DND-41 (cell line): ENCODE data around the gene COMMD6.

ENCODE experiments used
- ATAC-seq: fragments of 200-7000 bp; cut with Tn5 transposase; 3 replicates; pipeline ENCODE4 v1.9.1; 2021; ENCODE audit warnings: low read depth; ENCODE audit not compliant: insufficient read depth
- DNase-seq: peaks from one replicate; pipeline ENCODE4 v3.0.0-alpha.2; 2020
- H2AFZ ChIP-seq: 2 replicates; pipeline ENCODE4 v1.6.0; 2012; ENCODE audit warnings: low read depth, low read length
- H3K27ac ChIP-seq: 2 replicates; pipeline ENCODE4 v1.5.1; 2012; ENCODE audit warnings: low read length, inconsistent platforms
- H3K27me3 ChIP-seq: fragments of 200-600 bp; sonication (generic); 2 replicates; pipeline ENCODE4 v1.6.0; 2012; ENCODE audit warnings: low read length, mild to moderate bottlenecking, inconsistent platforms; ENCODE audit not compliant: insufficient read depth, poor library complexity
- H3K36me3 ChIP-seq: 2 replicates; pipeline ENCODE4 v1.5.1; 2012; ENCODE audit warnings: low read length, inconsistent platforms; ENCODE audit not compliant: insufficient read depth
- H3K4me1 ChIP-seq: 2 replicates; pipeline ENCODE4 v1.5.1; 2012; ENCODE audit warnings: mild to moderate bottlenecking, low read length; ENCODE audit not compliant: insufficient read depth
- H3K4me2 ChIP-seq: 2 replicates; pipeline ENCODE4 v1.6.0; 2012; ENCODE audit warnings: mild to moderate bottlenecking, moderate library complexity, low read length, inconsistent platforms; ENCODE audit not compliant: insufficient read depth
- H3K4me3 ChIP-seq, 2 experiments: fragments of 200-600 bp in 1 of 2; shearing (Covaris generic) in 1 of 2; 2 replicates each; pipeline ENCODE4 v1.5.1; 2012 to 2016; ENCODE audit warnings: inconsistent platforms in 2 of 2, low read length in 2 of 2, mild to moderate bottlenecking in 2 of 2, low read depth in 1 of 2, moderate library complexity in 1 of 2
- H3K79me2 ChIP-seq: 2 replicates; pipeline ENCODE4 v1.6.0; 2012; ENCODE audit warnings: low read length, inconsistent platforms; ENCODE audit not compliant: insufficient read depth
- H3K9ac ChIP-seq: 2 replicates; pipeline ENCODE4 v1.6.0; 2012; ENCODE audit warnings: low read depth, mild to moderate bottlenecking, inconsistent platforms, low read length, moderate library complexity
- H3K9me3 ChIP-seq: 2 replicates; pipeline ENCODE4 v1.5.1; 2012; ENCODE audit warnings: low read length, moderate library complexity, mild to moderate bottlenecking, inconsistent platforms; ENCODE audit not compliant: insufficient read depth, severe bottlenecking
- H4K20me1 ChIP-seq: 2 replicates; pipeline ENCODE4 v1.6.0; 2012; ENCODE audit warnings: low read length; ENCODE audit not compliant: insufficient read depth
- CTCF ChIP-seq: IDR thresholded peaks from 2 replicates; pipeline ENCODE4 v1.5.1; 2012; ENCODE audit warnings: borderline replicate concordance, low read length, moderate library complexity, mild to moderate bottlenecking; ENCODE audit not compliant: poor library complexity, severe bottlenecking; ENCODE audit errors: extremely low read depth
- EZH2 ChIP-seq: IDR thresholded peaks from 3 replicates; pipeline ENCODE4 v1.6.1; 2012; ENCODE audit warnings: borderline replicate concordance, low read depth, mild to moderate bottlenecking, moderate library complexity, low read length, inconsistent platforms; ENCODE audit not compliant: severe bottlenecking

Gene COMMD6

DNA sequence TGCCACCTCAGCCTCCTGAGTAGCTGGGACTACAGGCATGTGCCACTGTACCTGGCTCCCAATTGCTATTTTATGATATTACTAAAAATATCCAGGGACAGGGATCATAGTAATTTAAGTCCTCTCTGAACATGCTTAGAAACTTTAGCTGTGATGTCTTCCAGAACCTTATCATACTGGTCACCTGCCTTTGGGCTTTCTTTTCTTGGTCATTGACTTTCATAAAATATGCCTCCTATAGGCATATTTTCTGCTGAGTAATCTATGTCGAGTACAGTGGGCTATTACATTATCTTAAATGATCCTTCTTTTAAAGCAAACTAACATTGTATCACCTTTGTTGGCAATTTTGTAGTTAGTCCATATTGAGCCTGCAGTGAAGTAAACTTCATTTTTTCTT, 18.2 kb upstream of the COMMD6 start:
- Histone ChIP-seq H2AFZ (no peak overlapping the region), H3K9me3 (no peaks in the 10 kb centered on the region), H3K4me1 (peaks cover 16% of the 10 kb centered on the region), H3K27ac (no peak overlapping the region), H3K27me3 (no peaks in the 10 kb centered on the region), H3K79me2 (peaks cover 39% of the 10 kb centered on the region), H3K9ac (no peak overlapping the region), H3K36me3 (peaks cover 32% of the 10 kb centered on the region), H3K4me3 (no peak overlapping the region), H3K4me2 (no peak overlapping the region), H4K20me1 (peaks cover 5% of the 10 kb centered on the region; the same call in 1 of the 2 replicates)
- no peak for DNase-seq
- ATAC-seq = no peak
- TF ChIP-seq EZH2 = no peak
- TF ChIP-seq CTCF = no peak

GRCh38 chr13:75554981-75555380, 17.3 kb upstream of the COMMD6 start:
- Histone ChIP-seq H3K4me3 (no peak overlapping the region), H2AFZ (no peak overlapping the region), H4K20me1 (peaks cover 5% of the 10 kb centered on the region; the same call in 1 of the 2 replicates), H3K27ac (no peak overlapping the region), H3K9me3 (no peaks in the 10 kb centered on the region), H3K79me2 (peaks cover 47% of the 10 kb centered on the region), H3K4me2 (peak overlapping the region; percentile 15; the same call in 1 of the 2 replicates), H3K36me3 (peaks cover 28% of the 10 kb centered on the region; the same call in 1 of the 2 replicates), H3K27me3 (no peaks in the 10 kb centered on the region), H3K9ac (no peak overlapping the region), H3K4me1 (peaks cover 23% of the 10 kb centered on the region)
- no peak for TF ChIP-seq EZH2
- no peak for TF ChIP-seq CTCF
- no peak for ATAC-seq
- no peak for DNase-seq

DNA sequence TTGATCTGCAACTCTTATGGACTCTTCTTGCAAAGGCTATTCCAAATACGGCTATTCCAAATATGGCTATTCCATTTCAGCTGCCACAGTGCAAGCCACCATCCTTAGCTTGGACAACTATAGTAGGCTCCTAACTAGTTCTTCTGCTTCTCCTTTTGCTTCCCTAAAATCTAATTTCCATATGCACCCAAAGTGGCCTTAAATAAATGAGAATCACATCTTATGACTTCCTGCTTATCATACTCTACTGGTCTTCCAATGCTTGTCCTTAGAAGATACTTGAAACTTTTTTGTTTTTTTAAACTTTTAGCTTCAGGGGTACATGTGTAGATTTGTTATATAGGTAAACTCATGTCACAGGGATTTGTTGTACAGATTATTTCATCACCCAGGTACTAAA, 16.8 kb upstream of the COMMD6 start:
- Histone ChIP-seq H3K36me3 (peaks cover 28% of the 10 kb centered on the region; the same call in 1 of the 2 replicates), H3K4me2 (no peak overlapping the region), H2AFZ (no peak overlapping the region), H3K4me3 (no peak overlapping the region), H3K9me3 (no peaks in the 10 kb centered on the region), H3K9ac (no peak overlapping the region), H4K20me1 (peaks cover 5% of the 10 kb centered on the region; the same call in 1 of the 2 replicates), H3K4me1 (peaks cover 23% of the 10 kb centered on the region), H3K79me2 (peaks cover 47% of the 10 kb centered on the region), H3K27ac (no peak overlapping the region), H3K27me3 (no peaks in the 10 kb centered on the region)
- ATAC-seq (no peak), DNase-seq (no peak)
- TF ChIP-seq EZH2 = no peak
- no peak for TF ChIP-seq CTCF
